GM18502 (cell line): Measurements from ENCODE around the gene ADD2.

Source experiments
- ATAC-seq: cut with Tn5 transposase; IDR thresholded peaks from one replicate; pipeline ENCODE4 v1.9.1; 2021; ENCODE audit warnings: mild to moderate bottlenecking; ENCODE audit not compliant: unreplicated experiment, poor library complexity

The ADD2 gene

GRCh38 chr2:70613521-70613920 lies 154.5 kb downstream of the ADD2 start:
- no peak for ATAC-seq

GRCh38 chr2:70612574-70612973 lies 155.4 kb downstream of the ADD2 start:
- ATAC-seq = no peak

DNA sequence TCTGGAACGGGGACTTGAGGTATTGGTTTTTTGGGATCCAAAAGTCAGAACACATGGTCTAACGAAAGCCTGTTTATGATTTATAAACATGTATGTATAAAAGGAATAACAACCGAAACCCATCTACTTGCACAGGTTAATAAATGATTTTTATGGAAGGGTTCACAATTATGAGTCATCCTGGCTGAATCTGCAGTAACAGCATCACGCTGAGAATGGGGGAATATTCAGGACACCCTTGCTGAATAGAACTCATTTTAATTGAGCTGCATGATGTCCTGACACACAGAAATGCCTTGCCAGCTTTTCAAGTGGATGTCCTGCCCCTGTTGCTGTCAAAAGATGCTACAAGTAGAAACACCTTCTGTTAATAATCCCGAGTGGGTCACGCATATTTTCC lies 159.6 kb downstream of the ADD2 start:
- no peak for ATAC-seq

DNA sequence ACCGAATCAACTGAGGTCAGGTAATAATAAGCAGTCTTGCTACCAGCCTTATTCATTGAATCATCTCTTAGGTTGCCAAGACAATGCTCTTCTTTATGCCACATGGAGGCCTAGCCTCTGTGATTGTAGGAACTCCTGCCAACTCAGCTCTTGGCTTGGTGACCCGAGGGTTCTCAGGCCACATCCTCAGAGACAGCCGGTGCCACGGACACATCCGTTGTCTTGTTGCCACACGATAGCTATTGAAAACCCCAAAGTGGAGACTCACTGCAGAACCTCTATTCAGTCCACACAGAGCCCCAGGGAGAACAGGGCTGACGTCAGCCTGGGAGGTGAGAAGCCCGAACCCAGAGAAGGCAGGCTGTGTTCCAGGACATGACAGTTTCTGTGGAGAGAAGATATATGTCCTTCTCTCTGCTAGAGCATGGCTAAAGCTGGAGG lies 160.9 kb downstream of the ADD2 start:
- ATAC-seq = no peak
